VCaP (cell line): ENCODE data around the gene ZFYVE28.

ENCODE experiments used
- H3K27ac ChIP-seq: fragments of 450-650 bp; 2 replicates; pipeline ENCODE4 v1.5.1; 2017
- CTCF ChIP-seq: fragments of 450-650 bp; conservative IDR thresholded peaks from 2 replicates; pipeline ENCODE4 v1.5.1; 2017; ENCODE audit warnings: mild to moderate bottlenecking, moderate library complexity

Gene ZFYVE28

GRCh38 chr4:2284161-2284933 lies 134.1 kb downstream of the ZFYVE28 start:
- no peak overlapping the region for H3K27ac ChIP-seq
- TF ChIP-seq CTCF, result no peak

- H3K27ac ChIP-seq, result no peak overlapping the region
- no peak for TF ChIP-seq CTCF
Measured at GRCh38 chr4:2283199-2283711, 135.2 kb downstream of the ZFYVE28 start.

GRCh38 chr4:2281575-2282343 lies 136.7 kb downstream of the ZFYVE28 start:
- TF ChIP-seq CTCF, result no peak
- no peak overlapping the region for H3K27ac ChIP-seq

GRCh38 chr4:2280531-2281300 lies 137.7 kb downstream of the ZFYVE28 start:
- H3K27ac ChIP-seq, result no peak overlapping the region
- peak; percentile 60 for TF ChIP-seq CTCF

- no peak for TF ChIP-seq CTCF
- H3K27ac ChIP-seq, result no peak overlapping the region
Measured at GRCh38 chr4:2277956-2278355, 140.5 kb downstream of the ZFYVE28 start.

GRCh38 chr4:2276581-2277325 lies 141.7 kb downstream of the ZFYVE28 start:
- no peak for TF ChIP-seq CTCF
- no peak overlapping the region for H3K27ac ChIP-seq
